Measurements from ENCODE around the gene KLK3. TPM values are rescaled to one million over a fixed set of nuclear protein-coding genes. Genes with fewer than 3 reads are reported as not detected.

The KLK3 gene
- polyA plus RNA-seq, 2 donors: not detected

DNA sequence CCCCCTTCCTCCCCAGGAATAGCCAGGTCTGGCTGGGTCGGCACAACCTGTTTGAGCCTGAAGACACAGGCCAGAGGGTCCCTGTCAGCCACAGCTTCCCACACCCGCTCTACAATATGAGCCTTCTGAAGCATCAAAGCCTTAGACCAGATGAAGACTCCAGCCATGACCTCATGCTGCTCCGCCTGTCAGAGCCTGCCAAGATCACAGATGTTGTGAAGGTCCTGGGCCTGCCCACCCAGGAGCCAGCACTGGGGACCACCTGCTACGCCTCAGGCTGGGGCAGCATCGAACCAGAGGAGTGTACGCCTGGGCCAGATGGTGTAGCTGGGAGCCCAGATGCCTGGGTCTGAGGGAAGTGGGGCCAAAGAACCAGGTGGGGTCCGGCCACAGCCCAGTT, 21.7 kb downstream of the KLK3 start:
- Histone ChIP-seq H3K9me3 (ENCODE audit: control insufficient read depth in 2 of 2, insufficient read depth in 1 of 2, low read depth in 1 of 2, low read length in 1 of 2) (no peaks in the 10 kb centered on the region), H3K4me3 (ENCODE audit: low read depth in 1 of 2, low read length in 2 of 2) (no peak overlapping the region), H3K36me3 (ENCODE audit: control insufficient read depth in 2 of 2, insufficient read depth in 2 of 2, low read length in 1 of 2) (no peaks in the 10 kb centered on the region), H3K4me1 (ENCODE audit: control insufficient read depth in 2 of 2, insufficient read depth in 2 of 2, low read length in 1 of 2) (no peaks in the 10 kb centered on the region), H3K27me3 (ENCODE audit: control insufficient read depth in 1 of 2, insufficient read depth in 2 of 2, low read length in 2 of 2) (no peaks in the 10 kb centered on the region), H3K27ac (ENCODE audit: low read depth in 2 of 2, low read length in 1 of 2) (no peak overlapping the region)
- 61 to 78% methylated on average over 7 of the region's 7 CpGs for WGBS, 2 donors

DNA sequence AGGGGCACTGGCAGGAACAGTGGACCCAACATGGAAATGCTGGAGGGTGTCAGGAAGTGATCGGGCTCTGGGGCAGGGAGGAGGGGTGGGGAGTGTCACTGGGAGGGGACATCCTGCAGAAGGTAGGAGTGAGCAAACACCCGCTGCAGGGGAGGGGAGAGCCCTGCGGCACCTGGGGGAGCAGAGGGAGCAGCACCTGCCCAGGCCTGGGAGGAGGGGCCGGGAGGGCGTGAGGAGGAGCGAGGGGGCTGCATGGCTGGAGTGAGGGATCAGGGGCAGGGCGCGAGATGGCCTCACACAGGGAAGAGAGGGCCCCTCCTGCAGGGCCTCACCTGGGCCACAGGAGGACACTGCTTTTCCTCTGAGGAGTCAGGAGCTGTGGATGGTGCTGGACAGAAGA, 22.6 kb downstream of the KLK3 start:
- no peak overlapping the region for H3K4me3 ChIP-seq (ENCODE audit: low read depth in 1 of 2, low read length in 2 of 2)
- H3K4me1 ChIP-seq (ENCODE audit: control insufficient read depth in 2 of 2, insufficient read depth in 2 of 2, low read length in 1 of 2): no peaks in the 10 kb centered on the region
- no peaks in the 10 kb centered on the region for H3K9me3 ChIP-seq (ENCODE audit: control insufficient read depth in 2 of 2, insufficient read depth in 1 of 2, low read depth in 1 of 2, low read length in 1 of 2)
- H3K27ac ChIP-seq (ENCODE audit: low read depth in 2 of 2, low read length in 1 of 2): no peak overlapping the region
- H3K27me3 ChIP-seq (ENCODE audit: control insufficient read depth in 1 of 2, insufficient read depth in 2 of 2, low read length in 2 of 2): no peaks in the 10 kb centered on the region
- 31 to 35% methylated on average over 8 of the region's 8 CpGs for WGBS, 2 donors
- H3K36me3 ChIP-seq (ENCODE audit: control insufficient read depth in 2 of 2, insufficient read depth in 2 of 2, low read length in 1 of 2): no peaks in the 10 kb centered on the region

DNA sequence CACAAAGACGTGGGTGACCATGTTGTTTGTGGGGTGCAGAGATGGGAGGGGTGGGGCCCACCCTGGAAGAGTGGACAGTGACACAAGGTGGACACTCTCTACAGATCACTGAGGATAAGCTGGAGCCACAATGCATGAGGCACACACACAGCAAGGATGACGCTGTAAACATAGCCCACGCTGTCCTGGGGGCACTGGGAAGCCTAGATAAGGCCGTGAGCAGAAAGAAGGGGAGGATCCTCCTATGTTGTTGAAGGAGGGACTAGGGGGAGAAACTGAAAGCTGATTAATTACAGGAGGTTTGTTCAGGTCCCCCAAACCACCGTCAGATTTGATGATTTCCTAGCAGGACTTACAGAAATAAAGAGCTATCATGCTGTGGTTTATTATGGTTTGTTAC, 24.1 kb downstream of the KLK3 start:
- 59 to 61% methylated on average over 5 of the region's 5 CpGs for WGBS, 2 donors
- H3K27me3 ChIP-seq (ENCODE audit: control insufficient read depth in 1 of 2, insufficient read depth in 2 of 2, low read length in 2 of 2): no peaks in the 10 kb centered on the region

DNA sequence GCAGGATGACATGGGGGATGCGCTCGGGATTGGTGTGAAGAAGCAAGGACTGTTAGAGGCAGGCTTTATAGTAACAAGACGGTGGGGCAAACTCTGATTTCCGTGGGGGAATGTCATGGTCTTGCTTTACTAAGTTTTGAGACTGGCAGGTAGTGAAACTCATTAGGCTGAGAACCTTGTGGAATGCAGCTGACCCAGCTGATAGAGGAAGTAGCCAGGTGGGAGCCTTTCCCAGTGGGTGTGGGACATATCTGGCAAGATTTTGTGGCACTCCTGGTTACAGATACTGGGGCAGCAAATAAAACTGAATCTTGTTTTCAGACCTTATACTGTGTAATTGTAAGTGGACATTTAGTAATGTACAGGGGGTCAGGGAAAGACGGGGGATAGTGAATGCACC, 25.5 kb downstream of the KLK3 start:
- Histone ChIP-seq H3K4me1 (ENCODE audit: control insufficient read depth in 2 of 2, insufficient read depth in 2 of 2, low read length in 1 of 2) (no peaks in the 10 kb centered on the region), H3K4me3 (ENCODE audit: low read depth in 1 of 2, low read length in 2 of 2) (no peak overlapping the region), H3K27ac (ENCODE audit: low read depth in 2 of 2, low read length in 1 of 2) (no peak overlapping the region), H3K9me3 (ENCODE audit: control insufficient read depth in 2 of 2, insufficient read depth in 1 of 2, low read depth in 1 of 2, low read length in 1 of 2) (no peaks in the 10 kb centered on the region), H3K27me3 (ENCODE audit: control insufficient read depth in 1 of 2, insufficient read depth in 2 of 2, low read length in 2 of 2) (no peaks in the 10 kb centered on the region), H3K36me3 (ENCODE audit: control insufficient read depth in 2 of 2, insufficient read depth in 2 of 2, low read length in 1 of 2) (no peaks in the 10 kb centered on the region)
- 73 to 75% methylated on average over 5 of the region's 5 CpGs for WGBS, 2 donors

More for the DNA sequence above, 24.1 kb downstream of the KLK3 start:
- H3K4me3 ChIP-seq (ENCODE audit: low read depth in 1 of 2, low read length in 2 of 2): no peak overlapping the region
- H3K4me1 ChIP-seq (ENCODE audit: control insufficient read depth in 2 of 2, insufficient read depth in 2 of 2, low read length in 1 of 2): no peaks in the 10 kb centered on the region
- H3K36me3 ChIP-seq (ENCODE audit: control insufficient read depth in 2 of 2, insufficient read depth in 2 of 2, low read length in 1 of 2): no peaks in the 10 kb centered on the region
- H3K9me3 ChIP-seq (ENCODE audit: control insufficient read depth in 2 of 2, insufficient read depth in 1 of 2, low read depth in 1 of 2, low read length in 1 of 2): no peaks in the 10 kb centered on the region
- no peak overlapping the region for H3K27ac ChIP-seq (ENCODE audit: low read depth in 2 of 2, low read length in 1 of 2)

DNA sequence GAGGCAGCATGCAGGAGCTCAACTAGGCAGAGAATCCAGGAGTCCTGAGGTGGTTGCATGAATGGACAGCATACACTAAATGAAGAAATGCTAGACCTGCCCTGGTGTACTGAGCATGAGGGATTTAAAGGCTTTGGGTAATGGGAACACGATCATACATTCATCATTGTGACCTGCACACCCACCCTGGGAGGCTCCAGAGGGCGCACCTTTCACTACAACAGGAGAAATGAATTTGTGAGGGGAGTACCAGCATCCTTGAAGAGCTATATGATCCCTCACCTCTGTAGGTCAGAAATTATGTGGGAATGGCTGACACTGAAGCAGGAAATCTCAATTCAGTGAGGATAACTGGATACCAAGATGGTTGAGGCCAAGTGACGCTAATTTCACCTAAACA, 27.5 kb downstream of the KLK3 start:
- no peaks in the 10 kb centered on the region for H3K36me3 ChIP-seq (ENCODE audit: control insufficient read depth in 2 of 2, insufficient read depth in 2 of 2, low read length in 1 of 2)
- H3K27ac ChIP-seq (ENCODE audit: low read depth in 2 of 2, low read length in 1 of 2): no peak overlapping the region
- WGBS, 2 donors: 56 to 60% methylated on average over 3 of the region's 3 CpGs
- no peaks in the 10 kb centered on the region for H3K27me3 ChIP-seq (ENCODE audit: control insufficient read depth in 1 of 2, insufficient read depth in 2 of 2, low read length in 2 of 2)
- no peaks in the 10 kb centered on the region for H3K4me1 ChIP-seq (ENCODE audit: control insufficient read depth in 2 of 2, insufficient read depth in 2 of 2, low read length in 1 of 2)
- H3K9me3 ChIP-seq (ENCODE audit: control insufficient read depth in 2 of 2, insufficient read depth in 1 of 2, low read depth in 1 of 2, low read length in 1 of 2): no peaks in the 10 kb centered on the region
- no peak overlapping the region for H3K4me3 ChIP-seq (ENCODE audit: low read depth in 1 of 2, low read length in 2 of 2)

DNA sequence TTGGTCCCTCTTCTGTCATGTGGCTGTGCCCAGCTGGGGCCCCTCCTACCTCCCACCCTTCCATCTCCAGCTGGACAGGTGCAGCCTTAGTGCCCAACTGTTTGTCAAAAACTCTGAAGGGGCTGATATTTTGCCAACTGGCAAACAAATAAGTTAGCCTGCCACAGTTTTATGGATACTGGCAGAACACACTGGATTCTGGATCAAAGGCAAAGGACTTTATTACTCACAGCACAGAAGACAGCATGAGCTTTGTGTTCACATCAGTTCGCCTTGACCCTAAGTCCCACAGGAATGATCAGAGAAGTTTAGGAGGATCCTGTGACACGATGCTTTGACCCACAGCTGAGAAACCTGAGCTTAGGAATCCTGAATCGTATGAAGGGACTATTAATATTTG, 34.9 kb downstream of the KLK3 start:
- Histone ChIP-seq H3K4me1 (ENCODE audit: control insufficient read depth in 2 of 2, insufficient read depth in 2 of 2, low read length in 1 of 2) (no peaks in the 10 kb centered on the region), H3K4me3 (ENCODE audit: low read depth in 1 of 2, low read length in 2 of 2) (no peak overlapping the region), H3K27me3 (ENCODE audit: control insufficient read depth in 1 of 2, insufficient read depth in 2 of 2, low read length in 2 of 2) (peaks cover 0 to 3% of the 10 kb centered on the region in 2 donors), H3K36me3 (ENCODE audit: control insufficient read depth in 2 of 2, insufficient read depth in 2 of 2, low read length in 1 of 2) (no peaks in the 10 kb centered on the region), H3K27ac (ENCODE audit: low read depth in 2 of 2, low read length in 1 of 2) (no peak overlapping the region), H3K9me3 (ENCODE audit: control insufficient read depth in 2 of 2, insufficient read depth in 1 of 2, low read depth in 1 of 2, low read length in 1 of 2) (peaks cover 0 to 2% of the 10 kb centered on the region in 2 donors)
- WGBS, 2 donors: 44 to 47% methylated on average over 3 of the region's 3 CpGs

DNA sequence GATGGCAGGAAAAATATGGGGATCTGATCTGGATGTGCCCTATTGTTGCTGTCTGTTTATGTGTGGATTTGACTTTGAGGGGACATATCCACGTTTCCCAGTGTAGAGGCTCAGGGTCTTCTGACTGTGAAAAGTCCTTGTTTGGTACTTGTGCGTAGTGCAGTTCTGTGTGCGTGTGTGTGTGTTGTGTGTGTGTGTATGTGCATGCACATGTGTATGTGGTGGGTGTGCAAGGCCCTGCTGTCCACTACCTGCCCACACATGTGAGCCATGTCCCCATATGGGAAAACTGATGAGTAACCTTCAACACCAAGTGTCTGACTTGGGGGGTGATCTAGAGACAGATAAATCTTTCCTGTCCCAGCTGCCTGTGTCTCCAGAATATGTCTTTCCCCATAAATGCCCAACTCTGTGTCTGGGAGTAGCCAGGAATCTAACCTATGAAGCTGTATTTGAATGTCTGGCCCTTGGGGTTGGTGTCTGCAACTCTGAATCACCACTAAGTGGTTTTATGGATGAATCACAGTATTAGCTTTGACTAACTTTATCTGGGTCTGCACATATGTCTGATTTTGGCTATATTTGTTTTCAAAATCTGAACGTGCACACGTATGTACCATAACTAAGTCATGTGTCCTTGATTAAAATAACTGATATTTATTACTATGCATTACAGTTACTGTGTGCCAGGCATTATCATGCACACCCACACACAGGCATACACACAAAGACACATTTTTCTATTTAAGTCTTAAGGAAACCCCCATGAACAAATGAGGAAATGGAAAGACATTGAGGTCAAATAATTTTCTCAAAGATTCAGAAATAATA, 35.9 kb downstream of the KLK3 start:
- H3K36me3 ChIP-seq (ENCODE audit: control insufficient read depth in 2 of 2, insufficient read depth in 2 of 2, low read length in 1 of 2): no peaks in the 10 kb centered on the region
- peaks cover 0 to 3% of the 10 kb centered on the region in 2 donors for H3K27me3 ChIP-seq (ENCODE audit: control insufficient read depth in 1 of 2, insufficient read depth in 2 of 2, low read length in 2 of 2)
- H3K9me3 ChIP-seq (ENCODE audit: control insufficient read depth in 2 of 2, insufficient read depth in 1 of 2, low read depth in 1 of 2, low read length in 1 of 2): peaks cover 0 to 2% of the 10 kb centered on the region in 2 donors
- H3K4me1 ChIP-seq (ENCODE audit: control insufficient read depth in 2 of 2, insufficient read depth in 2 of 2, low read length in 1 of 2): no peaks in the 10 kb centered on the region
- no peak overlapping the region for H3K27ac ChIP-seq (ENCODE audit: low read depth in 2 of 2, low read length in 1 of 2)
- 59 to 66% methylated on average over 5 of the region's 5 CpGs for WGBS, 2 donors
- no peak overlapping the region for H3K4me3 ChIP-seq (ENCODE audit: low read depth in 1 of 2, low read length in 2 of 2)

DNA sequence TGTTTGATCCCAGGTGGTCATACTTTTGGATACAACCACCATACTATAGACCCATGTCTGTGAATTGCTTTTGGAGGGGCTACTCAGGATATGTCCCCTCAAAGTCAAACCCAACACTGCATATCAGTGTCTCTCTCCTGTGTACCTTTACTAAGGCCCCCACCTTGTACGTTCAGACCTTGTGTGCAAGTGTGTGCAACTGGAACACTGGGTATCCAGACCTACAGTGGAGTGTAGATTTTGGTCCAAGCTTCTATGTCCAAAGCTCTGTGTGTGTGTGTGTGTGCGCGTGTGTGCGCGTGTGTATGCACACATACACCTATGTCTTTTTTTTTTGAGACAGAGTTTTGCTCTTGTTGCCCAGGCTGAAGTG, 36.5 kb downstream of the KLK3 start:
- Histone ChIP-seq H3K9me3 (ENCODE audit: control insufficient read depth in 2 of 2, insufficient read depth in 1 of 2, low read depth in 1 of 2, low read length in 1 of 2) (peaks cover 0 to 2% of the 10 kb centered on the region in 2 donors), H3K4me1 (ENCODE audit: control insufficient read depth in 2 of 2, insufficient read depth in 2 of 2, low read length in 1 of 2) (no peaks in the 10 kb centered on the region), H3K36me3 (ENCODE audit: control insufficient read depth in 2 of 2, insufficient read depth in 2 of 2, low read length in 1 of 2) (no peaks in the 10 kb centered on the region), H3K27me3 (ENCODE audit: control insufficient read depth in 1 of 2, insufficient read depth in 2 of 2, low read length in 2 of 2) (peaks cover 0 to 3% of the 10 kb centered on the region in 2 donors), H3K4me3 (ENCODE audit: low read depth in 1 of 2, low read length in 2 of 2) (no peak overlapping the region), H3K27ac (ENCODE audit: low read depth in 2 of 2, low read length in 1 of 2) (no peak overlapping the region)
- 85 to 91% methylated on average over 5 of the region's 5 CpGs for WGBS, 2 donors

DNA sequence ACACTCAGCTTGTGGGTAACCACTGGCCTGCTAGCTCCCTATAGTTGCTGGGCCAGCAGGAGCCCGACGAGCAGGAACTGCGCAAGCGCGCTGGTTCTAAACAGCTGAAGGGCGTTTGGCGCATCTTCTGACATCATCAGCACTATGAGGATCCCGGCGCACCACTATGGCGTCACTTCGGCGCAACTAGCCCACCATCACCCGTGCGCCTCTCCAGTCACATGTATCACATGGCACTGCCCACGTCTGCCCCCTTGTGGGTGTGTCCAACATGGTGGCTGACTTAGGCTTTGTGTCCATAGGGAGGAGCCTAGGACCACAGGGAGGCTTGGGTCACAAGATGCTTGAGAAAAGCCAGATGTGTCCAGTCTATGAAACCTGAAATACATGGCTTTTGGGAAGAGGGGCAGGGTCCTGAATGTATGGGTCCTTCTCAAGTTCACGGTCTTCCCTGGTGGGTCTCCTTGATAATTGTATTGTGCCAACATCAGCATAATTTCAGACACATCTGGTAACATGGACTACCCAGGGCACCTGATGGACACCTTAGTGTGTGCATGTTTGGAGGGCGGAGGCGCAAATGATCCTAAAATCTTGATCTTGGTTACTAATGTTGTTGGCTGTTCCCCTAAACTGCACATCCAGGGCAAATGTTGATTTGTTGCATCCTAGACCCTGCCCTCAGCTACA, 38.5 kb downstream of the KLK3 start:
- no peak overlapping the region for H3K4me3 ChIP-seq (ENCODE audit: low read depth in 1 of 2, low read length in 2 of 2)
- peaks cover 0 to 3% of the 10 kb centered on the region in 2 donors for H3K27me3 ChIP-seq (ENCODE audit: control insufficient read depth in 1 of 2, insufficient read depth in 2 of 2, low read length in 2 of 2)
- H3K36me3 ChIP-seq (ENCODE audit: control insufficient read depth in 2 of 2, insufficient read depth in 2 of 2, low read length in 1 of 2): no peaks in the 10 kb centered on the region
- 90 to 92% methylated on average over 18 of the region's 18 CpGs for WGBS, 2 donors
- peaks cover 0 to 2% of the 10 kb centered on the region in 2 donors for H3K9me3 ChIP-seq (ENCODE audit: control insufficient read depth in 2 of 2, insufficient read depth in 1 of 2, low read depth in 1 of 2, low read length in 1 of 2)
- no peaks in the 10 kb centered on the region for H3K4me1 ChIP-seq (ENCODE audit: control insufficient read depth in 2 of 2, insufficient read depth in 2 of 2, low read length in 1 of 2)
- no peak overlapping the region for H3K27ac ChIP-seq (ENCODE audit: low read depth in 2 of 2, low read length in 1 of 2)
